IMR-90 (cell line): ENCODE results near the gene ZBTB44. TPM values are rescaled to one million over a fixed set of nuclear protein-coding genes. Genes with fewer than 3 reads are reported as not detected.
"Not testable (repeated sequence)": the region's sequence is repeated elsewhere in the genome, so short reads cannot be mapped to it uniquely, and the experiment has no call there.

Source experiments
- ATAC-seq: fragments of 200-7000 bp; cut with Tn5 transposase; 2 replicates; pipeline ENCODE4 v1.9.1; 2020; ENCODE audit warnings: low read depth, mild to moderate bottlenecking, moderate library complexity
- BruUV-seq: library from RNA; stranded (reverse); fragments of 400-500 nt; replicated peaks from 2 replicates; lab custom pipeline; 2021; lab: Mats Ljungman, UMichigan
- CTCF ChIA-PET: fragments of 300-600 bp; formaldehyde crosslinking; extraction: SDS; loops from one replicate; lab custom pipeline; 2021; ENCODE audit warnings: antibody characterized with exemption; lab: Yijun Ruan, JAX
- POLR2A ChIA-PET: fragments of 300-600 bp; sonication (Branson Sonifier 250); formaldehyde crosslinking; loops from one replicate; lab custom pipeline; 2022; ENCODE audit warnings: antibody characterized with exemption; ENCODE audit not compliant: unreplicated experiment; lab: Charles Lee
- DNase-seq: peaks from one replicate; pipeline ENCODE4 v3.0.0; 2013
- H2AFZ ChIP-seq: replicated peaks from 2 replicates; pipeline ENCODE3; 2013; ENCODE audit warnings: low read length, mild to moderate bottlenecking; ENCODE audit not compliant: poor library complexity
- H2AK5ac ChIP-seq: 2 replicates; pipeline ENCODE4 v1.6.1; 2013; ENCODE audit warnings: low read depth, low read length, inconsistent platforms
- H2AK9ac ChIP-seq: replicated peaks from 2 replicates; pipeline ENCODE3; 2013; ENCODE audit warnings: mild to moderate bottlenecking, low read depth, low read length, moderate library complexity; ENCODE audit not compliant: poor library complexity
- H2BK120ac ChIP-seq: 2 replicates; pipeline ENCODE4 v1.6.1; 2013; ENCODE audit warnings: low read depth, low read length, inconsistent platforms
- H2BK15ac ChIP-seq: 3 replicates; pipeline ENCODE4 v1.6.1; 2013; ENCODE audit warnings: low read depth, low read length, inconsistent platforms
- H2BK20ac ChIP-seq: 2 replicates; pipeline ENCODE4 v1.6.1; 2013; ENCODE audit warnings: low read depth, mild to moderate bottlenecking, inconsistent platforms, low read length, moderate library complexity
- H2BK5ac ChIP-seq: 2 replicates; pipeline ENCODE4 v1.6.1; 2013; ENCODE audit warnings: mild to moderate bottlenecking, low read depth, low read length, inconsistent platforms; ENCODE audit not compliant: poor library complexity, severe bottlenecking
- H3K14ac ChIP-seq: replicated peaks from 2 replicates; pipeline ENCODE4 v1.6.1; 2013; ENCODE audit warnings: low read depth, low read length, inconsistent platforms
- H3K18ac ChIP-seq: 2 replicates; pipeline ENCODE4 v1.6.1; 2013; ENCODE audit warnings: low read depth, low read length, control low read depth
- H3K23ac ChIP-seq: 2 replicates; pipeline ENCODE4 v1.6.1; 2013; ENCODE audit warnings: low read depth, low read length, inconsistent platforms
- H3K27ac ChIP-seq: 2 replicates; pipeline ENCODE4 v1.5.1; 2013; ENCODE audit warnings: mild to moderate bottlenecking, control low read depth, low read length; ENCODE audit not compliant: insufficient read depth
- H3K27me3 ChIP-seq: 2 replicates; pipeline ENCODE4 v1.6.1; 2013; ENCODE audit warnings: low read length; ENCODE audit not compliant: control insufficient read depth, insufficient read depth
- H3K36me3 ChIP-seq: 2 replicates; pipeline ENCODE4 v1.6.1; 2013; ENCODE audit warnings: low read length, mixed read lengths; ENCODE audit not compliant: control insufficient read depth, insufficient read depth
- H3K4ac ChIP-seq: 2 replicates; pipeline ENCODE4 v1.6.1; 2013; ENCODE audit warnings: low read depth, low read length, inconsistent platforms
- H3K4me1 ChIP-seq: 2 replicates; pipeline ENCODE4 v1.6.1; 2013; ENCODE audit warnings: low read length, mixed read lengths; ENCODE audit not compliant: control insufficient read depth, insufficient read depth
- H3K4me2 ChIP-seq: 2 replicates; pipeline ENCODE4 v1.6.1; 2013; ENCODE audit warnings: low read depth, mild to moderate bottlenecking, control low read depth, low read length, moderate library complexity
- H3K4me3 ChIP-seq: 2 replicates; pipeline ENCODE4 v1.5.1; 2013; ENCODE audit warnings: low read depth, mild to moderate bottlenecking, control low read depth, low read length, moderate library complexity; ENCODE audit not compliant: insufficient read depth
- H3K56ac ChIP-seq: 2 replicates; pipeline ENCODE4 v1.6.1; 2013; ENCODE audit warnings: low read length, inconsistent platforms; ENCODE audit not compliant: insufficient read depth; ENCODE audit errors: extremely low read depth
- H3K79me1 ChIP-seq, 2 experiments: 2 replicates each; pipeline ENCODE4 v1.6.1; 2013; ENCODE audit warnings: low read length in 2 of 2, inconsistent platforms in 1 of 2, low read depth in 1 of 2
- H3K9ac ChIP-seq: 2 replicates; pipeline ENCODE4 v1.6.1; 2013; ENCODE audit warnings: low read depth, low read length, control low read depth
- H3K9me1 ChIP-seq: 2 replicates; pipeline ENCODE4 v1.6.1; 2013; ENCODE audit warnings: low read length, inconsistent platforms; ENCODE audit not compliant: insufficient read depth
- H3K9me3 ChIP-seq: 2 replicates; pipeline ENCODE4 v1.6.1; 2013; ENCODE audit warnings: low read length; ENCODE audit not compliant: control insufficient read depth, insufficient read depth
- H4K20me1 ChIP-seq: 2 replicates; pipeline ENCODE4 v1.6.1; 2013; ENCODE audit warnings: low read length, inconsistent platforms; ENCODE audit not compliant: insufficient read depth
- H4K5ac ChIP-seq: 2 replicates; pipeline ENCODE4 v1.6.1; 2013; ENCODE audit warnings: mild to moderate bottlenecking, low read depth, low read length, control low read depth
- H4K8ac ChIP-seq, 2 experiments: 2 replicates each; pipeline ENCODE4 v1.6.1; 2013; ENCODE audit warnings: low read depth in 2 of 2, low read length in 2 of 2, control low read depth in 1 of 2, inconsistent platforms in 1 of 2
- H4K91ac ChIP-seq: 2 replicates; pipeline ENCODE4 v1.6.1; 2013; ENCODE audit warnings: low read depth, low read length, inconsistent platforms; ENCODE audit not compliant: insufficient read depth
- WGBS, 2 experiments: methylation state at CpG; one replicate each; pipeline versions ENCODE4 v1.1.5 to v1.1.7; 2013; ENCODE audit warnings: missing lambda C conversion rate in 2 of 2; ENCODE audit not compliant: insufficient read length in 1 of 2; ENCODE audit errors: extremely low coverage in 2 of 2; 5-methylcytosine and 5-hydroxymethylcytosine counted together
- dilution Hi-C: fragments of 300-500 bp; cut with HindIII; formaldehyde crosslinking; loops from one replicate; pipeline ENCODE4 v1.14.3; 2018; ENCODE audit warnings: low sequenced_read_pairs; ENCODE audit not compliant: unreplicated experiment
- in situ Hi-C: fragments of 300-500 bp; cut with MboI; formaldehyde crosslinking; loops from 3 replicates; pipeline ENCODE4 v1.14.3; 2019; ENCODE audit warnings: low sequenced_read_pairs, inconsistent platforms, mixed read lengths
- intact Hi-C: fragments of 100-400 bp; cut with micrococcal nuclease; formaldehyde crosslinking; loops from 2 replicates; pipeline ENCODE4 v1.10.0; 2022
- polyA plus RNA-seq, 3 experiments: library from polyadenylated mRNA; depleted of rRNA; stranded (reverse); fragments of >200 nt; gene quantifications; 2 replicates each; pipeline ENCODE4 v1.2.3, GENCODE V29; 2012; ENCODE audit warnings: low replicate concordance in 1 of 3
- total RNA-seq: library from RNA; depleted of rRNA; stranded (reverse); fragments of >200 nt; gene quantifications from 2 replicates; pipeline ENCODE4 v1.2.3, GENCODE V29; 2012

Gene ZBTB44
- total and polyA plus RNA-seq, 2 of the 4 experiments (the other 2 are of a cell fraction), result 6.9 to 23.3 TPM

DNA sequence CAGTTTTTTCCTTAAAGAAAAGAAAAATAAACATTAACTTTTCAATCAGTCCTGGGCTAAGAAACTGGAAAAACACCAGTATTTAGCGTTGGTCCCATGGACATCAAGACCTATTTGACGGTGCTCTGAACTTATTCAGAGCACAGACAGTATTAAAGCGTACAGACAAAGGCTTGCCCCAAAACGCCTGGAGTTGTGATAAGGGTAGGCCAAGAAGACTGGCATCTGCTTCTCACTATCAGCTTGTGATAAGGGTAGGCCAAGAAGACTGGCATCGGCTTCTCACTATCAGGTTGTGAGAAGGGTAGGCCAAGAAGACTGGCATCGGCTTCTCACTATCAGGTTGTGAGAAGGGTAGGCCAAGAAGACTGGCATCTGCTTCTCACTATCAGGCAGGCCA, 69.3 kb downstream of the ZBTB44 start:
- 100% methylated on average over 2 of the region's 6 CpGs; no CpG with 5 or more reads in 1 of the 2 experiments for WGBS, 2 experiments
- DNase-seq, H3K23ac ChIP-seq, H3K56ac ChIP-seq, POLR2A ChIA-PET, H2BK20ac ChIP-seq, H2AK5ac ChIP-seq, H3K27me3 ChIP-seq, CTCF ChIA-PET, H4K8ac ChIP-seq, H2BK15ac ChIP-seq, H3K4ac ChIP-seq, H3K36me3 ChIP-seq, H4K5ac ChIP-seq, H2AK9ac ChIP-seq, H4K91ac ChIP-seq, H2BK5ac ChIP-seq, H2BK120ac ChIP-seq, H3K4me2 ChIP-seq, BruUV-seq, in situ Hi-C loops, H4K20me1 ChIP-seq, H3K4me3 ChIP-seq, H3K9ac ChIP-seq, H3K9me1 ChIP-seq, intact Hi-C loops, H3K14ac ChIP-seq, dilution Hi-C loops, H3K18ac ChIP-seq, H3K9me3 ChIP-seq, ATAC-seq, H3K27ac ChIP-seq, H2AFZ ChIP-seq: not testable (repeated sequence)
- Histone ChIP-seq H3K79me1 (peaks cover 5 to 19% of the 10 kb centered on the region in 2 experiments; a peak in 2 of 4 replicates), H3K4me1 (peaks cover 10% of the 10 kb centered on the region)
